GM19463 (cell line): ENCODE data around the gene ZP3.
"Not testable (repeated sequence)": the region's sequence is repeated elsewhere in the genome, so short reads cannot be mapped to it uniquely, and the experiment has no call there.

ENCODE experiments used
- ATAC-seq: cut with Tn5 transposase; IDR thresholded peaks from one replicate; pipeline ENCODE4 v1.9.1; 2021; ENCODE audit warnings: mild to moderate bottlenecking, moderate library complexity; ENCODE audit not compliant: unreplicated experiment

ZP3 gene

GRCh38 chr7:76480403-76481253, 55.9 kb downstream of the ZP3 start:
- ATAC-seq, result not testable (repeated sequence)

DNA sequence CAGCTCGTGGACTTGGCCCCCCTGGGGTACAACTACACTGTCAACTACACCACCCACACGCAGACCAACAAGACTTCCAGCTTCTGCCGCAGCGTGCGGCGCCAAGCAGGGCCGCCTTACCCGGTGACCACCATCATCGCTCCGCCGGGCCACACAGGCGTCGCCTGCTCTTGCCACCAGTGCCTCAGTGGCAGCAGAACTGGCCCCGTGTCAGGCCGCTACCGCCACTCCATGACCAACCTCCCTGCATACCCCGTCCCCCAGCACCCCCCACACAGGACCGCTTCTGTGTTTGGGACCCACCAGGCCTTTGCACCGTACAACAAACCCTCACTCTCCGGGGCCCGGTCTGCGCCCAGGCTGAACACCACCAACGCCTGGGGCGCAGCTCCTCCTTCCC, 57.9 kb downstream of the ZP3 start:
- not testable (repeated sequence) for ATAC-seq

DNA sequence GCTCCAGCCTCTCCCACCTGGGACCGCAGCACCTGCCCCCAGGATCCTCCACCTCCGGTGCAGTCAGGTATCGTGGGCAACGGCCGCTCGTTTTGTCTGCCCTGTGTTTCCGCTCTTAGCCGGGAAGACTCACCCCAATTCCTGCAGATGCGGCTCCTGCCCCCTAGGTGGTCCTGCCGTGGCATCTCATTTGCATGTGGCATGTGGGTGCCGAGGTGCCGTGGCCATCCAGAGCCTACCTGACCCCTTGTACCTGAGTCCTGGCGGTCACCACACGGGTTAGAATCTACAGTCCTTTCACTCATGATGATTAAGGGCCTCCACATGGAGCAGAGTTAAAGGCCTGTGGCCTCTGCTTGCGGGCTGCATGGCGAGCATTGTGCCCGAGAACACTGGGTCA, 58.3 kb downstream of the ZP3 start:
- not testable (repeated sequence) for ATAC-seq

- not testable (repeated sequence) for ATAC-seq
Measured at GRCh38 chr7:76484456-76484855, 59.7 kb downstream of the ZP3 start.

DNA sequence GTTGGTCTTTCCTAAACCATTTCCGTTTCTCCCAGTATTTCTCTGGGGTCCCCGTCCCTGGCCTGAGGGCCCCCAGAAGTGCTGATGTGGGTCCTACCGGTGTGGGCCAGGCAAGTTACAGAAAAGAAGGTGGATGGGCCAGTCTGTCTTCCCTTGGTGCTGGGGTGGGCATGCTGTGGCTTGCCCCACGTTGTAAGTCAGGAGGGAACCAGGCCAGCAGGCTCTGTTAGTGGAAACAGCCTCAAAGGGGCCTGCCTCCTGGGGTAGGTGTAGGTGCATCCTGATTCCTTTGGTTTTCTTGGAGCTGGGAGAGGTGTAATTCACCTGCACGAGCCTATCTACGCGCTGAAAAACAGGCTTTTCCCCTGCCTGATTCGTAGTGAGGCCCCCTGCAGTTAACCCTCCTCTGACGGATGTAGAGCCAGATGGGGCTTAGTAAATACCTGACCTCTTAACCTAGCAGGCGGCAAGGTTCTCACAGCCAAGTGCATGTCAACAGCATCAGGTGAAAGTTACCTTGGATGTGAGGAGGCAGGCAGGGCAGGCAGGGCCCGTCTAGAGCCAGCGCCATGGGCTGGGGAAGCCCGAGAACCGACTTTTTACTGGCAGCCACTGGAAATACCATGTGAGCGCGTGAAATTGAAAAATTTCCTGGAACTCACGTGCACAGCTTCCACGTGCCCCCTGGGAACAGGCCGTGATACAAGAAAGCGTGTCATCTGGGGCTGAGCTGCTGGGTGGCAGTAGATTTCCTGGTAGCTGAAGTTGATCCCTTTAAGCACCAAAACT, 61.3 kb downstream of the ZP3 start:
- peak; percentile 3 for ATAC-seq

DNA sequence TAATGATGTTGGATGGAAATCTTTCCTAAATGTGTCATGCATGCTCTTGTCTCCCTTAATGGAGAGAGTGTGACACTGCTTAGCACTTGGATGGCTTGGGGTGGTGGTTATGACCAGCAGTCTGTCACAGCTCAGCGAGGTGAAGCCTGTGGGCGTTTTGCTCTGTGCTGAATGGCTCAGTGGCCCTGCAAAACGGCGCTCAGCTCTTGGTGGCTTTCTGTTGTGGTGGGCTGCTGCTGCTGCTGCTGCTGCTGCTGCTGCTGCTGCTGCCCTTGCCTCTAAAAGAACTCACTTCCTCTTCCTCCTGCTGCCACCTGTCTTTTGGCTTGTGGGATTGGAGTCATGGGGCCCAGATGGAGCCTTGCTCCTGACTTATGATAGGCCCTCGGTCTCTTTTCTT, 61.9 kb downstream of the ZP3 start:
- ATAC-seq, result peak; percentile 98

- ATAC-seq, result not testable (repeated sequence)
Measured at GRCh38 chr7:76487969-76488368, 63.2 kb downstream of the ZP3 start.
